ENCODE results near the gene TAF4B.

The TAF4B gene

DNA sequence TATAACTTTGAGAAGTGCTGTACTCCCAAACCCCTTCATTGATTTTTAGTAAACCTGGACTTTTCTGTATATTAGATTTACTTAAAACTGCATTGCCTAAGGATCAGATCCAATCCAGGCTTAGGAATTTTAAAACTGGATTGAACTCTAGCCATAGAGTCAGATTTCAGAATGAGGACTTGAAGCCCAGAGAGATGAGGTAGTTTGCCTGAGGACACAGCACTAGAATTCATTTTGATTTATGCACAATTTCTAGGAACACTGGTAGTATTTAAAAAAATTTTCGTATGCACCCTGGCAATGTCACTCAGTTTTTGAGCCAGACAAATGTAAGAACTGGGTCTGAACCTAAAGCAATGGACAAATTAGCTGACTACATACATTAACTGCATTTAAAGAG is 177.2 kb downstream of the TAF4B start:
- Histone ChIP-seq H3K36me3 (replicated peaks; ENCODE audit: low read depth, low read length) (no peaks in the 10 kb centered on the region), H3K4me1 (ENCODE audit: low read length) (peaks cover 6% of the 10 kb centered on the region; the same call in 1 of the 2 replicates), H3K27me3 (ENCODE audit: low read depth, low read length) (no peaks in the 10 kb centered on the region), H3K9me3 (ENCODE audit: insufficient read depth, low read length) (no peaks in the 10 kb centered on the region), H3K27ac (ENCODE audit: low read length) (no peak overlapping the region), H2AFZ (ENCODE audit: low read depth, low read length) (no peak overlapping the region), H3K79me2 (ENCODE audit: low read length) (no peaks in the 10 kb centered on the region), H3K4me3 (ENCODE audit: low read length) (no peak overlapping the region), H4K20me1 (ENCODE audit: insufficient read depth, low read length) (no peaks in the 10 kb centered on the region), H3K4me2 (ENCODE audit: low read length) (no peak overlapping the region), H3K9ac (ENCODE audit: low read length) (no peak overlapping the region)
- TF ChIP-seq, protein P1, sequence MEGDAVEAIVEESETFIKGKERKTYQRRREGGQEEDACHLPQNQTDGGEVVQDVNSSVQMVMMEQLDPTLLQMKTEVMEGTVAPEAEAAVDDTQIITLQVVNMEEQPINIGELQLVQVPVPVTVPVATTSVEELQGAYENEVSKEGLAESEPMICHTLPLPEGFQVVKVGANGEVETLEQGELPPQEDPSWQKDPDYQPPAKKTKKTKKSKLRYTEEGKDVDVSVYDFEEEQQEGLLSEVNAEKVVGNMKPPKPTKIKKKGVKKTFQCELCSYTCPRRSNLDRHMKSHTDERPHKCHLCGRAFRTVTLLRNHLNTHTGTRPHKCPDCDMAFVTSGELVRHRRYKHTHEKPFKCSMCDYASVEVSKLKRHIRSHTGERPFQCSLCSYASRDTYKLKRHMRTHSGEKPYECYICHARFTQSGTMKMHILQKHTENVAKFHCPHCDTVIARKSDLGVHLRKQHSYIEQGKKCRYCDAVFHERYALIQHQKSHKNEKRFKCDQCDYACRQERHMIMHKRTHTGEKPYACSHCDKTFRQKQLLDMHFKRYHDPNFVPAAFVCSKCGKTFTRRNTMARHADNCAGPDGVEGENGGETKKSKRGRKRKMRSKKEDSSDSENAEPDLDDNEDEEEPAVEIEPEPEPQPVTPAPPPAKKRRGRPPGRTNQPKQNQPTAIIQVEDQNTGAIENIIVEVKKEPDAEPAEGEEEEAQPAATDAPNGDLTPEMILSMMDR (IDR thresholded peaks at IDR 0.05; ENCODE audit: low read depth, low read length) = no peak
- TF ChIP-seq EZH2phosphoT487 (IDR thresholded peaks at IDR 0.05; ENCODE audit: low read depth) = no peak

DNA sequence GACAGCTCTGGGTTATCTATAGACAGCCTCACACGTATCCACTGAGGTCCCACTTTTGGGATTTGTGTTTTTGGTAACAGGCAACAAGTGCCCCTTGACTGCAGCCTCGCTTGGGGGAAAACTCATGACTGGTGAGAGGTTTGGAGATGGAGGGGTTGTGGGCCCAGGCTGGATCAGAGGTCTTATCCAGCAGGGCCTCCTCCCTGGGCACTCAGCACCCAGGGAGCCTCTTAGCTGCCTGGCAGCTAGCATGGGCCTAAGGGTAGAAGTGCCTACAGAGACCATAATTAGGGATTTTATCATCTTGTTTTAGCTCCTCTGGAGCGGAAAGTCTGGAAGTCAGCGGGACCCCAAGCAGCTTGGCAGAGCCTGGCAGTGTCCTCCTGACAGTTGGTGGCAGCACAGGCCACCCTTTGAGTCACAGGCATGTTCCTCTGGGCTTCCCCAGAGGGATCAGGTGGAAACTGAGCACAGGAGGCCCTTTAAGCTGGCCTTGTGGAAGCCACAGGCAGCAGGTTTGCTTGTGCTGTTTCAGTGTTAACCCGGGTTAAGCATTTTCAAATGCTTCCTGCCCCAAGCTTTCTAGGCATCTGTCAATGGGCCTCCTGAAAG is 179.1 kb downstream of the TAF4B start:
- Histone ChIP-seq H3K9me3 (ENCODE audit: insufficient read depth, low read length) (no peaks in the 10 kb centered on the region), H3K27ac (ENCODE audit: low read length) (no peak overlapping the region), H3K79me2 (ENCODE audit: low read length) (no peaks in the 10 kb centered on the region), H3K27me3 (ENCODE audit: low read depth, low read length) (no peaks in the 10 kb centered on the region), H3K36me3 (replicated peaks; ENCODE audit: low read depth, low read length) (no peaks in the 10 kb centered on the region), H2AFZ (ENCODE audit: low read depth, low read length) (no peak overlapping the region), H3K4me2 (ENCODE audit: low read length) (no peak overlapping the region), H3K9ac (ENCODE audit: low read length) (no peak overlapping the region), H4K20me1 (ENCODE audit: insufficient read depth, low read length) (no peaks in the 10 kb centered on the region), H3K4me3 (ENCODE audit: low read length) (no peak overlapping the region), H3K4me1 (ENCODE audit: low read length) (peaks cover 19% of the 10 kb centered on the region)
- TF ChIP-seq, protein P1 (IDR thresholded peaks at IDR 0.05; ENCODE audit: low read depth, low read length) = peak; percentile 79
- TF ChIP-seq EZH2phosphoT487 (IDR thresholded peaks at IDR 0.05; ENCODE audit: low read depth) = no peak

GRCh38 chr18:26406324-26406723 is 180.1 kb downstream of the TAF4B start:
- Histone ChIP-seq H2AFZ (ENCODE audit: low read depth, low read length) (no peak overlapping the region), H3K36me3 (replicated peaks; ENCODE audit: low read depth, low read length) (no peaks in the 10 kb centered on the region), H3K27ac (ENCODE audit: low read length) (no peak overlapping the region), H3K9me3 (ENCODE audit: insufficient read depth, low read length) (no peaks in the 10 kb centered on the region), H4K20me1 (ENCODE audit: insufficient read depth, low read length) (no peaks in the 10 kb centered on the region), H3K4me1 (ENCODE audit: low read length) (peaks cover 19% of the 10 kb centered on the region), H3K79me2 (ENCODE audit: low read length) (no peaks in the 10 kb centered on the region), H3K4me3 (ENCODE audit: low read length) (no peak overlapping the region), H3K27me3 (ENCODE audit: low read depth, low read length) (no peaks in the 10 kb centered on the region), H3K9ac (ENCODE audit: low read length) (no peak overlapping the region), H3K4me2 (ENCODE audit: low read length) (no peak overlapping the region)
- TF ChIP-seq EZH2phosphoT487 (IDR thresholded peaks at IDR 0.05; ENCODE audit: low read depth) = no peak
- TF ChIP-seq, protein P1 (IDR thresholded peaks at IDR 0.05; ENCODE audit: low read depth, low read length) = no peak

DNA sequence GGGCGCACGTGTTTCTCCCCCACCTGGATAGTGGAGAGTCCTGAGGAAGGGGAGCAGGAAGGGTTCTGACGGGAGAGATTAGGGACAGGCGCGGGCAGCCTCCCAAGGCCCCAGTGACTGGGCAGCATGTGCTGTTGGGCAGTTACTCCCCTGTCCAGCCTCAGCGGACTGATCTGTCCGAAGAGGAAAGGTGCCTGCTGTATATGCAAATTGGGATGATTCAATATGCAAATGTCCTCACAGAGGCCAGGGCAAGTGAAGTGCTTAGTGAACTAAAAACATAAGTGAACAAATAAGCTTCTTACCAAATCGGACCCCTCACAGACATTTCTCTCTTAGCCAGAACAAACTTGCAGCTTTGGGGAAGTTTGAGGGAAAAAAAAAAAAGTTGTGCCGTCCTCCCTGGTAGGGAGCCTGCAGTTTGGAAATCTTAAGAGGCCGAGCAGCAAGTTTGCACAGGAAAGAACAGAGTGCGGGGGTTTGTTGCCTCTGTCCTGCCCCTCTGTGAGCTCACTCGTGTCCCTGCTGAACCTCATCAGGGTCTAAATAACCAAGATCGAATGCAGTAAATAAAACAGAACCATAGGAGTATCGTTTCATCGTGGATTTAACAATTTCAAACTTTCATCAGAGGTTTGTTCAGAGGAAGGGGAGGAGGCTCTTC is 180.7 kb downstream of the TAF4B start:
- Histone ChIP-seq H2AFZ (ENCODE audit: low read depth, low read length) (no peak overlapping the region), H3K9me3 (ENCODE audit: insufficient read depth, low read length) (no peaks in the 10 kb centered on the region), H3K27ac (ENCODE audit: low read length) (no peak overlapping the region), H3K4me1 (ENCODE audit: low read length) (peaks cover 19% of the 10 kb centered on the region), H3K36me3 (replicated peaks; ENCODE audit: low read depth, low read length) (no peaks in the 10 kb centered on the region), H3K4me2 (ENCODE audit: low read length) (no peak overlapping the region), H3K27me3 (ENCODE audit: low read depth, low read length) (no peaks in the 10 kb centered on the region), H3K79me2 (ENCODE audit: low read length) (no peaks in the 10 kb centered on the region), H3K4me3 (ENCODE audit: low read length) (no peak overlapping the region), H3K9ac (ENCODE audit: low read length) (no peak overlapping the region), H4K20me1 (ENCODE audit: insufficient read depth, low read length) (no peaks in the 10 kb centered on the region)
- TF ChIP-seq, protein P1 (IDR thresholded peaks at IDR 0.05; ENCODE audit: low read depth, low read length) = no peak
- TF ChIP-seq EZH2phosphoT487 (IDR thresholded peaks at IDR 0.05; ENCODE audit: low read depth) = no peak
